Germinal center (tissue), 1 donor: Measurements from ENCODE around the gene PTPRK.
"Not testable (repeated sequence)": the region's sequence is repeated elsewhere in the genome, so short reads cannot be mapped to it uniquely, and the experiment has no call there.

ENCODE experiments used
- DNase-seq: peaks from one replicate; pipeline ENCODE4 v3.0.0; 2012; ENCODE audit warnings: mixed read lengths, low spot score

Gene PTPRK

DNA sequence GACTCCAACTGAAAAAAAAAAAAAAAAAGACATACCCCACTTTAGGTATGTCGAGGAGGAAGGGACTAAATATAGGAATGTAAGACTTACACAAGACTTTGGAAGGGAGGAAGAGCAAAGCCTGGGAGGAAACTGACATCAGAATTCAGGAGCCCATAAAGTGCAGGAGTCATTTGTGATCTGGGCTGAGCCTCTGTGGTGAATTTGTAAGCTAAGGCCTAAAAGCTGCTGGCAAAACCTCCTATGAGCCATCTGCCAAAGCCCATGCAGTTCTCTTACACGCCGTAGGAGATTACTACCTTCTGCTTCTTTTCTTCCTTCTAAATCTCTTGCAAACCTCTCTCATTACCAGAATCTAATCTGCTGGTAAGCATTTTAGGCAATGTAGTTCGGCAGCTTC, 567.6 kb downstream of the PTPRK start:
- DNase-seq: no peak

- no peak for DNase-seq
These were observed 568.2 kb downstream of the PTPRK start for GRCh38 chr6:127952176-127952575.

DNA sequence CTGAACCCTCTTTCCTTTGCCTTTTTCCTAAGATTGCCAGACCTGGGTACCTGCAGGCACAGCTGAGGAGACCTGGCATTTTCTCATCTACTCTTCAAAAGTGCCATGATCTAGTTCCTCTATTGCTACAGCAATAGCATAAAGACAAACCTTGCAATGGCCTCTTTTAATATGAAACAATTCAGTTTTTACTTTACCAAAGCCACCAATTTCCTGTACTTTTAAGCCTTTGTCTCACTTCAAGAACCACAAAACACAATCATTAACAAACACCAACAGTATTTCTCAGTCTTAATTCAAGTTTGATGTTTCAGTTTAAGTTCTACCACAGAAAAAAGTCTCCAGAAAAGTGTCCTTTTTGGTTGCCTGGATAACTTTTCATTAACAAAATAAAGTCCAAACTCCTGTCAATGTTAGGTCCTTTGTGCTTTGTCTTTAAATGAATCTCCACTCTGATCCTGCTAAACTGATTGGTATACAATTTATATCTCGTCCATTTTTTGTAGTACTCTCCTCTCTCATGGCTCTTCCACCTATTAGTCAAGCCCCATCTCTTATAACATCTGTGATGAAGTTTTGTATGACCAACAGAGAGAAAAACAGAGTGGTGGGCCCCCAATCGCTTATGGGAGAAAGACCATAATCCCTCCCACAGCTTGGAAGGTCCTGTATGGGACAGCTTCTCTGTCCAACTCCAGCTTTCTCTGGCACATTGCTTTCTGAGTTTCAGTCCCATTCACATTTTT, 569.1 kb downstream of the PTPRK start:
- no peak for DNase-seq

GRCh38 chr6:127950566-127951145, 569.7 kb downstream of the PTPRK start:
- DNase-seq: no peak

DNA sequence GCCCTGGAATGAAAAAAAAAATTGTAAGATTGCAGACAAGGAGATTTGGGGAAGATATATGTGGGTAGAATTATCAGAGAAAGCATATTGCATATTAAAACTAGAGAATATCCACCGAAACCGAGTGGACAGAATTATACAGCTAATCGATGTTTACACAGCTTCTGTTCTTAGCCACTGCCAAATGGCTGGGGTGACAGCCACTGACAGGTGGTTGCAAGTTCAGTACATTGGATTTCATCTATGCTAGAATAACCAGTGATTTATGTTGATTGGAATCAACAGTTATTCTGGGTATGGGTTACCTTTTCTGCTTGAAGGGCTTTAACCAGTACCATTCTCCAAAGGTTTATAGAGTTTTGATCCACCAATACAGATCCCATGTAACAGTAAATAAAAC, 571.1 kb downstream of the PTPRK start:
- DNase-seq: no peak

GRCh38 chr6:127946388-127946787, 574.0 kb downstream of the PTPRK start:
- no peak for DNase-seq

DNA sequence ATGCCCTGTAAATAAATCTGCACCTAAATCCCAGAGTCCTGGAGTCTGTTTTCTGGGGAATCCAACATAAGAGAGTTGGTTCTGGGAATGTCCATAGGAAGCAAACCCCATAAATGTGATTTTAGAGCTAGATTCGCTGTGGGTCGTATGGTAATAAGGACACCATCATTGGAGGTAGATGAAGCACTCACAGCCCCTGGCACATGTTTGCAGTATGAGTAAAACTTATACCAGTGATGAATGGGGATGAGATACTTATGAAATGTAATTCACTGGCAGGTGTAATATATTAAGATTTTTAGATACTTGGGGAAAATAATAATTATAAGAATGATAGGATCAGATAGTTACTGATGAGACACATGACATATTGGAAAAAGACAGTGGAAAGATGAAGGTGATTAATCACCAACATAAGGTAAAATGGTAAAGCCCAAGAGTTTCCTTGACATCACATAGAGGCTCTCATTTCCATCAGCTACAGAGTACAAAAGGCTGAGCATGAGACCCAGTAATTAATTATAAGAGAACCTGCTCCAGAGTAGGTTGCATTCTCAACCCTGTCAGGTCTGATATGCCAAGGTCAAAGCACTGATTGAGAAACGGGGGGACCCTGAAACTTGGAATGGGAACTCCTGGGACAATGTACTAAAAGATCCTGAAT, 574.8 kb downstream of the PTPRK start:
- DNase-seq: no peak

GRCh38 chr6:127941228-127941627, 579.2 kb downstream of the PTPRK start:
- no peak for DNase-seq

DNA sequence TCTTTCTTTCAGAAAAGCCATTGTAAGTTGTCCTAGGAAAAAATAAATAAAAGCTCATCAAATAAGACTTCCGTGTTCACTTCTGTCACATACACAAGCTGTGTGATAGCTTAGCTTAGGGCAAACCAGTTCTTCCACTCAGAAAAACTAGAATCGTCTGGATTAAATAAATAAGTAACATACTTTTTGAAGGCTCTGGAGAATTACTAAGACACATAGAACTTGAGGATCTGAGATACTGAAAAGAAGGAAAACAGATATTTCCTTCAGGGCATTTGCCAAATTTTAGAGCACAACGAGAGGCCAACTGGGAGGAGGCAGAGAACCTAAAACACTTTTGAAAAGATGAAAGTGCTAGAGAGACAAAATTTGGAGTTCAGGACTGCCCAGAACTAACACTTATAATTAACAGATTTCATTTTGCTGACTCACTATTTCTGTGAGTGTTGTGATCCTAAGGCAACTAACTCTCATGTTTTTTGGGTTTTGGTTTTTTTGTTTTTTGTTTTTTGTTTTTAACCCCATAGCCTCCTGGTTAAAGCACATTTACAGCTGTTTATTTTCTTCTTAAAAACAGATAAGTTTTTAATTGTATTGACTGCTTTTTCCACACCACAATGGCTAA, 580.8 kb downstream of the PTPRK start:
- no peak for DNase-seq

GRCh38 chr6:127938701-127939100, 581.7 kb downstream of the PTPRK start:
- no peak for DNase-seq

DNA sequence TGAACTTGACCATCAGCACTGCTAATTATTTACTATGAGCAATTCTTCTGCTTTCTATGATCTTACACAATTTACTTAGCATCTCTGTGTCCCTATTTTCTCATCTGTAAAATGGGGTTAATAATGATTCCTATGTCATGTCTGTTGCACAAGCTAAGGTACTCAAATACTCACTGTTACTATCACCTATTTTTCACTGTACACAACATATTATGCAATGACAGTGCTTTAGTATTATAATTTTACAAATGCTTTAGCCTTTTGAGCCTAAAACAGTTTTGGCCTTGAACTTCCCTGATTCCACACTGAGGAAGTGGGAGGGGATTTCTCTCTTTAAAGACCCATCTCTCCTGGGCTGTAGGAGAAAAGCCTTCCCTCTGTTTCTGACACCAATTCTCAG, 582.7 kb downstream of the PTPRK start:
- DNase-seq: no peak

DNA sequence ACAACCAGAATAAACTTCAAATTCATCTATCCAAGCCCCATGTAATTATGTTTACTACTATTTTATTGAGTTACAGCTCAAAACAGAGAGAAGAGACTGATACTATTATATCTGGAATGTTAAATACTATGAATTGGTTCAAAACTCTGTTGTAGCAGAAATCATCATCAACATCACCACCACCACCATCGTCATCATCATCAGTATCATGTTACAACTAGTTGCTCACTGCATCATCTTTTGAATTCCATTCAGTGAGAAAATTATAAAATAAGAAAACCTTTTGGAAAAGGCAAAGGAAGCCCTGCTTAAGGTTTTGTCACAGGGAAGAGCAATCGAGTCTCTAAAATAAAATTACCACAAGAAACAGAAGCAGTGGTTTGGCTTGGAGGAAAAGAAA, 583.3 kb downstream of the PTPRK start:
- DNase-seq: no peak

DNA sequence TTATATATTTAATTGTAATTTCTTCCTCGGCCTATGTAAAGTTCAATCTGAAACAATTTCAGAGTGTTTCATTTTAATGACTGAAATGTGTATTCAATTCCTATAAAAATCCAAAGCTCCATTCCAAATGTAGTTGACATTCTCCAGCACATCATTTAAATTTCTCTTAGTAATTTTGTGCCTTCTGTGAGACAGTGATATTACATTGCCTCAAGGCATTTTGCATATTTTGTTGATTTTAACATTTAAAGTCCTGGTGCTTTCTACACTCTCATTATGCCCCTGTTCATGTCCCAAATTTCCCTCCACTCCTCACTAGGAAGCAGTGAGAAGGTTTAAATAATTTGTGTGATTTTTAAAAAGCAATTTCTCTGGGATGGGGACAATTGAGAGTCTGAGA, 585.4 kb downstream of the PTPRK start:
- DNase-seq: no peak

DNA sequence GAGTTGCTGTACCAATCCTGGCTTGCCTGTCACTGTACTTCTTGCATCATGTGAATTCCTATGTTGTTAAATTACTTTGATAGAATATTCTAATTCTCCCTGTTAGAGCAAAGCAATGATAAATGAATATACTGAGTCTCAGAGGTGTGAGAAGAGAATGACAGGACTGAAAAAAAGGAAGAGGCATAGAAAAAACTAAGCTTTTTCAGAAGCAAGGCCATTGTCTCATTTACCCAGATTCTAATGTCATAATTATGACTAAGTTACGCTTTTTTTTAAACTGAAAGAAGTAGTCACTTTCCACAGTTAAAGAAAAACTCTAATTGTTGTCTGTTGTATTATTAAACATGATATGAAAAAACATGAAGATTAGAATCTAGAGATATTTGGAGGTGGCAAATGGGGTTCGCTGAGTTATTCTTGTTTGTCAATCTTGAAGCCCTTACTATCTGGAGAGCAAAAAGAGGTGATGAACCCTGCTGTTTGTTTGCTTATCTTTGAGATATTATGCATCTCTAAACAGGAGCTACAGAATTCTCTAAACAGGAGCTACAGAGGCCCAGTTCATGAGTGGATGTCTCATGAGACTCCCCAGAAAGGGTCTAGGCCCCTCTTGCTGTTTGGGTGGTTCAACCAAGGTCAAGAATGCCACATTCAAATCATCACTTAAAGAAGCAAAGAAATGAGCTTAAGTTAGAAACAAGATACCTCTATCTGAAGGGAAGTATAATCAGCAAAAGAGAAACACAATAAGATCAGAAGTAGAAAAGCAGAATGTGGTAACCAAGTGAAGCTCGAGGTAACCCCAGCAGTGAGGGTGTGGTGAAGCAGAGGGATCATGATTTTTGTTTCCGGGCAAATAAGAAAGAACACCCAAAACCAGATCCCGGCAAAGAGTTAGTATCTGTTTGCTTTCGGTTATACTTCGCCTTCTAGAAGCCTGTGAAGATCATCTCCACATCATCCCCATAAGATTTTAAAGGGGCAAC, 586.3 kb downstream of the PTPRK start:
- no peak for DNase-seq

GRCh38 chr6:127933137-127933536, 587.3 kb downstream of the PTPRK start:
- DNase-seq: no peak

DNA sequence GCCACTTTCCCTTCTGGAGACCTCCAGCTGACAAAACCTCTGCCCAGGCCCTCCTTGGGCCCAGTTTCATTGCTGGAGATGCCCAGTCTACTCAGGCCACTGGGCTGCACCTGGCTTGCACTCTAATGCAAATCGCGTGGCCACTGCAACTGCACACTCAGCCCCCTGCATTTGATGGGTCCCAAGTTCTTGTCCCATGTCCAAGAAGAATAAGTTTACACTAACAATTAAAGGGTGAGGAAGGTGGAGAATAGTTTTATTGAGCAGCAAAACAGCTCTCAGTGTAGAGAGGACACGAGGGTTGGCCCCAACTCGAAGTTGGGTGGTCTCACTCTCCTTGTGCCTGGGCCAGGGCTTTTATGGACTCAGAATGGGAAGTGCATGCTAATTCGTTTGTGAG, 587.7 kb downstream of the PTPRK start:
- no peak for DNase-seq

GRCh38 chr6:127926441-127926840, 594.0 kb downstream of the PTPRK start:
- not testable (repeated sequence) for DNase-seq

- DNase-seq: no peak
These were observed 596.0 kb downstream of the PTPRK start for GRCh38 chr6:127924440-127924839.

GRCh38 chr6:127924031-127924430, 596.4 kb downstream of the PTPRK start:
- no peak for DNase-seq

- no peak for DNase-seq
These were observed 597.3 kb downstream of the PTPRK start for GRCh38 chr6:127923135-127923534.

GRCh38 chr6:127921982-127922381, 598.4 kb downstream of the PTPRK start:
- DNase-seq: no peak

- no peak for DNase-seq
These were observed 599.6 kb downstream of the PTPRK start for GRCh38 chr6:127920804-127921203.
